Type B pancreatic cell (in vitro differentiated cells): ENCODE results near the gene POLRMT. TPM values are rescaled to one million over a fixed set of nuclear protein-coding genes. Genes with fewer than 3 reads are reported as not detected.

Experiments used
- DNase-seq: peaks from one replicate; pipeline ENCODE4 v3.0.0; 2021; ENCODE audit warnings: mixed read lengths; ENCODE audit not compliant: unreplicated experiment; ENCODE audit errors: extremely low spot score
- H3K27ac Mint-ChIP-seq: 2 replicates; pipeline ENCODE4 v1.8.0; 2021; ENCODE audit warnings: mild to moderate bottlenecking, mixed read lengths
- H3K27me3 Mint-ChIP-seq: 2 replicates; pipeline ENCODE4 v1.8.0; 2021; ENCODE audit warnings: mixed read lengths
- H3K36me3 Mint-ChIP-seq: 2 replicates; pipeline ENCODE4 v1.8.0; 2021; ENCODE audit warnings: mixed read lengths
- H3K4me1 Mint-ChIP-seq: one replicate; pipeline ENCODE4 v1.8.0; 2021; ENCODE audit warnings: mixed read lengths; ENCODE audit not compliant: unreplicated experiment
- H3K4me3 Mint-ChIP-seq: 2 replicates; pipeline ENCODE4 v1.8.0; 2021; ENCODE audit warnings: mild to moderate bottlenecking, mixed read lengths
- H3K9me3 Mint-ChIP-seq: 2 replicates; pipeline ENCODE4 v1.8.0; 2021; ENCODE audit warnings: mixed read lengths
- CTCF ChIP-seq: fragments of 200-600 bp; sonication (generic); conservative IDR thresholded peaks from 2 replicates; pipeline ENCODE4 v1.5.0; 2021; ENCODE audit warnings: antibody characterized with exemption, mild to moderate bottlenecking
- total RNA-seq: library from RNA; stranded (reverse); gene quantifications from 2 replicates; pipeline ENCODE4 v1.2.1, GENCODE V29; 2021; ENCODE audit warnings: low replicate concordance

POLRMT gene
- total RNA-seq, 1 donor from 2014 or later, result 59.8 TPM

- TF ChIP-seq CTCF, result no peak
- Mint-ChIP-seq H3K9me3 (no peaks in the 10 kb centered on the region), H3K27ac (no peak overlapping the region), H3K27me3 (no peaks in the 10 kb centered on the region), H3K36me3 (peaks cover 10% of the 10 kb centered on the region), H3K4me1 (peaks cover 5% of the 10 kb centered on the region), H3K4me3 (no peak overlapping the region)
- no peak for DNase-seq
These were observed 20.4 kb downstream of the POLRMT start for GRCh38 chr19:612941-613340.

- H3K27ac Mint-ChIP-seq, result no peak overlapping the region
- DNase-seq, result no peak
- no peaks in the 10 kb centered on the region for H3K9me3 Mint-ChIP-seq
- H3K4me1 Mint-ChIP-seq, result peaks cover 5% of the 10 kb centered on the region
- no peak for TF ChIP-seq CTCF
- H3K4me3 Mint-ChIP-seq, result no peak overlapping the region
- peaks cover 10% of the 10 kb centered on the region for H3K36me3 Mint-ChIP-seq
- H3K27me3 Mint-ChIP-seq, result no peaks in the 10 kb centered on the region
These were observed 21.9 kb downstream of the POLRMT start for GRCh38 chr19:611481-611868.

GRCh38 chr19:610801-611480 lies 22.4 kb downstream of the POLRMT start:
- H3K4me3 Mint-ChIP-seq, result no peak overlapping the region

GRCh38 chr19:610071-610800 lies 23.1 kb downstream of the POLRMT start:
- H3K27ac Mint-ChIP-seq, result no peak overlapping the region
- H3K9me3 Mint-ChIP-seq, result no peaks in the 10 kb centered on the region
- H3K27me3 Mint-ChIP-seq, result no peaks in the 10 kb centered on the region
- no peak for DNase-seq
- H3K4me3 Mint-ChIP-seq, result no peak overlapping the region
- peaks cover 7% of the 10 kb centered on the region for H3K36me3 Mint-ChIP-seq
- TF ChIP-seq CTCF, result no peak
- H3K4me1 Mint-ChIP-seq, result peaks cover 5% of the 10 kb centered on the region

More at GRCh38 chr19:610801-611480, 22.4 kb downstream of the POLRMT start:
- Mint-ChIP-seq H3K9me3 (no peaks in the 10 kb centered on the region), H3K27me3 (no peaks in the 10 kb centered on the region), H3K36me3 (peaks cover 10% of the 10 kb centered on the region), H3K4me1 (peaks cover 5% of the 10 kb centered on the region), H3K27ac (no peak overlapping the region)
- no peak for TF ChIP-seq CTCF
- no peak for DNase-seq

GRCh38 chr19:609004-609346 lies 24.4 kb downstream of the POLRMT start:
- H3K9me3 Mint-ChIP-seq, result no peaks in the 10 kb centered on the region
- H3K4me3 Mint-ChIP-seq, result no peak overlapping the region
- H3K27me3 Mint-ChIP-seq, result no peaks in the 10 kb centered on the region

More at GRCh38 chr19:609004-609346, 24.4 kb downstream of the POLRMT start:
- DNase-seq, result no peak
- no peak for TF ChIP-seq CTCF
- peaks cover 5% of the 10 kb centered on the region for H3K4me1 Mint-ChIP-seq
- no peak overlapping the region for H3K27ac Mint-ChIP-seq
- H3K36me3 Mint-ChIP-seq, result no peaks in the 10 kb centered on the region
